NCI-H2227 (cell line): ENCODE data around the gene SAG.
"Not testable (repeated sequence)": the region's sequence is repeated elsewhere in the genome, so short reads cannot be mapped to it uniquely, and the experiment has no call there.

ENCODE experiments used
- DNase-seq: peaks from one replicate; lab custom pipeline; 2025; ENCODE audit not compliant: unreplicated experiment; lab: John Stamatoyannopoulos, UW

The SAG gene

GRCh38 chr2:233354500-233354924 is 46.9 kb downstream of the SAG start:
- no peak for DNase-seq

DNA sequence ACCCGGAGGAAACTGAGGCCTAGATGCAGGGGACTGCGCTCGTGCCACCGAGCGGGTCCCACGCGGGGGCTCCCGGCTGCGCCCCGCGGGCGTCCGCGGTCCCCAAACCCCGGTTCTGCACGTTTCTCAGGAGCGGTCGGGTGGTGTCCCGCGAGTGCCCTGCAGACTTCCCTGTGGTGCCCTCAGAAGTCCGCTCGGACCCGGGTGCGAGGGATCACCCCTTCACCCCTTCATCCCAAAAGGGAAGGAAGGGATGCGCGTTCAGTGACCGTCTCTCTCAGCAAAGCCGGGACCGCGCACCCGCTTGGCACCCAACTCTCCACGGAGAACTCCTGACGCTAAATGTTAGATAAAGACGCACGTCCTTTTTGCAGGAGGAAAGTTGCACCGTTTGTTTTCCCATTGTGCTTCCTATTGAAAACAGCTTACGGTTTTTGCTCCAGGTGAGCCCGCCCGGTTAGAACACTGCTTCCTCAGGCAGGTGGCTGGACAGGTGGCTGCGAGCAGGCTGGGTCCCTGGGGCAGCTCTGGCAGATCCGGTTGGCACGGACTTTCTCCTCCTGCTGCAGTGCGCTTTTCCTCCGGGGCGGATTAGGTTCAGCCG is 47.5 kb downstream of the SAG start:
- DNase-seq: no peak

DNA sequence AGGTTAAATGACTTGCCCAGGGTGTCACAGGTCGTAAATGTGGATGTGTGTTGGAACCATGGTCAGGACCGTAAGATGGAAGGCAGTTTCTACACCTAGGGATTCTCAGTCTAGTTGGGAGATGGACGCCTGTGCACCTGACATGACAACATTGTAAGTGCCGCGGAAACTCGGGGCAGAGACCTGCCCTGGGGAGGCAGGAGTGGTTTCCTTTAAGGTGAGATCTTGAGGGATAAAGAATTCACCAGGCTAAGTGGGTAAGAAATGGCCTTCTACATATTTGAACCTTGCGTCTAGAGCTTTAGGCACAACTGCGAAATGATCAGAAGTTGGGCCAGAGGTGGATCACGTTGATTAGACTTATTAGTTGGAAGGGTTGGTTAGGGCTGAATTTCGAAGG is 48.3 kb downstream of the SAG start:
- DNase-seq: no peak

DNA sequence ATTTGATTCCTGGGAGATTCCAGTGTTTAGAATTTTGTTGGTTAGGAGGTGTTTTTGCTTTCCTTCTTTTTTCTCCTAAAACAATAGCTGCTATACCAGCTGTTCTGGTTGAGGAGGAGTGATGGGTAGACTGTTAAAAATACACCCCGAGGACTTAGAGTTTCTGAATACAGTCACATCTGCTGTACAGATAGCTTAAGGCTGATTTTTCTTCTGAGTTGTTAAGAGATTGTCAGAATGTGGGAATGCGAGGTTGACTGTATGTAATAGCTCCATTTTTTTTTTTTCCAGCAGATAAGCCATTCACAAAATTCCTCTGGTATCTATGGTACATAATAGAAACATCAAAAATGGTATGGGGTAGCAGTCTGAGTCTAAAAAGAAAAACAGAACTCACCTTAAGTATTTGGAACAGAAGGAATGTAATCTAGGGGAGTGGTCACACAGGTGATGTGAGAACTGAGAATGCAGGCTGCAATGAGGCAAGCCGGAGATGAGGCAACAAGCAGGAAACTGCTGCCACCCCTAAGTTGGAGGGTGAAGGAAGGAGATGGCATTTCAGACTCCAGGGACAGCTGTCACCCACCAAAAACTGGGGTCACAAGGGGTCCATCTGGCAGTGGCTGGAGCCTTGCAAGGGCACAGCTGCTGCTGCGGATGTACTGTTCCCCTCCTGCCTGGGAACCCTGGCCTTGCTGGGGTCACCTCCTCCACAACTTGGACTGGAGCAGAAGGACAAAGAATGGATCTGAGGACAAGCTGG is 49.1 kb downstream of the SAG start:
- no peak for DNase-seq

DNA sequence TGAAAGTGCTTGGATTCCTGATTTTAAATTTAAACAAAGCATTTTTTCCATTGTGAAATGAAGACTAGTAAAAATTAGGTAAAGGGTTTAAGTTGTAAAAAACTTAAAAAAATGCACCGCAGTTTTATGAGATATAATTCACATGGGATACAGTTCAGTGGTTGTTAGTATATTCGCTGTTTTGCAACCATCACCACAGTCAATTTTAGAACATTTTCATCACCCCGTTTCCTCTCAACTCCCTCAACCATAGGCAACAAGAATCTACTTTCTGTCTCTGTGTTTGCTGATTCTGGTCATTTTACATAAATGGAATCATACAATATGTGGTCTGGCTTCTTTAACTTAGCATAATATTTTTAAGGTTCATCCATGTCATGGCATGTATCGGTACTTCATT is 50.7 kb downstream of the SAG start:
- no peak for DNase-seq

DNA sequence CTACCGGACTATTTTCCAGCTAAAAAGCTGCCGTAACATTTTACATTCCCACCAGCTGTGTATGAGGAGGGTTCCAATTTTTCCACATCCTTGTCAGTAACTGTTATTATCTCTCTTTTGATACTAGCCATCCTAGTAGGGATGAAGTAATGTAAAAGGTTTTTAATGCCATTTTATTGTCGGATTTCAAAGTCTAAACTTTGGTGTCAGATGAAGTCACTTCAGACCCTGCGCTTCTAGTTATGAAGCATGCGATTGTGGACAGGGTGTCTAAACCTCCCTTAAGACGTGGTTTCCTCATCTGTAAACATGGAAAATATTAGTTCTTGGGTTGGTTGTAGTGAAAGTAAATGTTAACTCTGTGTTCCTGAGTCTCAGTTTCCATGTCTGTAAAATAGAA is 51.3 kb downstream of the SAG start:
- DNase-seq: no peak

DNA sequence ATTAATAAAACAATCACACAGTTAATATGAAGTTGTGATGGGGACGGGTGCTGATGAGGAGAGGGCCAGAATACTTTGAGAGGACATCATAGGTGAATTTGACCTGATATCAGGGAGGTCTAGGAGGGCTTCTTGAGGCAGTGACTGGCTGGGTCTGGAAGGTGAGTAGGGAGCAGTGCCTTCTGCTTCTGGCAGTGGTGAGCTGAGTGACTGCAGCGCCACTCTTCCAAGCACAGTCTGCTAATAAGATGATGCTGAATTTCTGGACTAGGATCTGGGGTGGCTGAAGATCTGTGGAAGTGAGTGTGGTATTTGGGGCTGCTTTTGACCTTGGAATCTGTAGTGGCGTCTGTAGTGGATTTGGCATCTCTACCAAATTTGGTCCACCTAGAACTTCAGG is 52.2 kb downstream of the SAG start:
- DNase-seq: no peak

- no peak for DNase-seq
Measured at GRCh38 chr2:233360771-233361176, 53.2 kb downstream of the SAG start.

- DNase-seq: no peak
Measured at GRCh38 chr2:233361297-233361696, 53.7 kb downstream of the SAG start.

DNA sequence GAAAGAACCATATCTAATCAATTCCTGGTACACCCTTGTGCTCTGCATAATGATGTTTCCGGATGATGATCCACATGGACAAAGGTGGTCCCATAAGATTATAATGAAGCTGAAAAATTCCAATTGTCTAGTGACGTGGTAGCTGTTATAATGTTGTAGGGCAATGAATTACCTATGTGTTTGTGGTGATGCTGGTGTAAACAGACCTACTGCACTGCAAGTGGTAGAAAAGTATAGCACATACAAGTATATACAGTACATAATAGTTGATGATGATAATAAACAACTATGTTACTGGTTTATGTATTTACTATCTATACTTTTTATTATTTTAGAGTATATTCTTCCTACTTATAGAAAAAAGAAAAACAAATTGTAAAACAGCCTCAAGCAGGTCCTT is 55.1 kb downstream of the SAG start:
- DNase-seq: no peak

- DNase-seq: no peak
Measured at GRCh38 chr2:233363744-233364235, 56.2 kb downstream of the SAG start.

DNA sequence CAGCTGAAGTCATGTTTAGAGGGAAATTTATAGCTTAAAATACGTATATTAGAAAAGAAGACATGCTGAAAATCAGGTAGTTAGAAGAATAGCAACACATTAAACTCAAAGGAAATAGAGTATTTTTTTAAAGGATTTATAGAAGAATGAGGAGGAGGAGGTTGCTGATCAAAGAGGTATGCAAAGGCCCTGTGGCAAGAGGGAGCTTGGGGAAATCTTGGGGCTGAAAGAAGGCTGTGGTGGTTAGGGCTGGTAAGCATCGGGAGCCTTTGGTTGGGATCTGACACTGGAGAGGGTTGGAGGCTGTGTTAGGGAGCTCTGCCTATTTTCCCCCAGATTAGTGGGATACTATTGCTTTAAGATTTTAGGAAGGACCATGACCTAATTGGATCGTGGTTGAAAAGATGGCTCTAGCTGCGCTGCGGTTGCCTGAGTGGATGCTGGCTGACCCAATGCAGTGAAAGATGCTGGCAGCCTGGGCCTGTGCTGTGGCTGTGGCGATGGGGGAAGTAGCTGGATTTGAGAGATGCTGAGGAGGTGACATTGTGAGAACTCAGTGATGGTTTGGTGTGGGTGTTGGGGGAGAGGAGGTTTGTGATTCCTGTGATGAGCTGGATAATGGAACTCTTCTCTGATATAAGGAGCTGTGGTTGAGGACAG is 58.4 kb downstream of the SAG start:
- DNase-seq: no peak

DNA sequence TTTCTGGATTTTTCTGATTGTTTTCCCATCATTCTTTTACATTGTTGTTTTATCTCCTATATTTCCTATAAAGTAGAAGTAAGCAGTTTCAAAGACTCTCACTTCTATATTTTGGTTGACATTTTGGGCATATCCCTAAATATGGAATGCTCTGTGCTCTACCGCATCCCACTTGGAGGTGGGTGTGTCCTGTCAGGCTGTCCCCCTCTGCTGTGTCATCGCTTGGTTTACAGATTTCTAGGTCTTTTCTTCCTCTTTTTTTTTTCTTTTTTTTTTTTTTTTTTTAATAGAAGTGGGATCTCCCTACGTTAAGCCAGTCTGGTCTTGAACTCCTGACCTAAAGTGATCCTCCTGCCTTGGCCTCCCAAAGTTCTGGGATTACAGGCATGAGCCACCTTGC is 60.0 kb downstream of the SAG start:
- DNase-seq: no peak

GRCh38 chr2:233368756-233369155 is 61.1 kb downstream of the SAG start:
- DNase-seq: no peak

DNA sequence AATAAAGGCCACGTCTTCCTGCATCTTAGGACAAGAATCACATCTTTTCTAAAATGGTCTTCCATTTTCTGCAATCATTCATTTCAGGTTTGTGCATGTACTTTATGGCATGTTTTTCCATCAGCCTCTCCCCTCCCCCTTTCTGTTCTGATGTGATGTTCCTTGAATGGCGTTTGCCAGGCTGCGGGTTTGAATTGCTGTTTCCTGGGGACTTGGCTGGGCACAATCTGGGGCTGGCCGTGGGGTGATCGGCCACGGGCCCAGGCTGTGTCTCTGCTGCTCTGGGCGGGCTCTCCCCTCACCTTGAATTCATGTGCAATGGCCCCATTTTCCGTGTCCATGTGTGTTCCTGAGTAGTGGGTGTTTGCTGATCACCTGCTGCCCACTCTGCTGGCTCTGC is 61.8 kb downstream of the SAG start:
- no peak for DNase-seq

DNA sequence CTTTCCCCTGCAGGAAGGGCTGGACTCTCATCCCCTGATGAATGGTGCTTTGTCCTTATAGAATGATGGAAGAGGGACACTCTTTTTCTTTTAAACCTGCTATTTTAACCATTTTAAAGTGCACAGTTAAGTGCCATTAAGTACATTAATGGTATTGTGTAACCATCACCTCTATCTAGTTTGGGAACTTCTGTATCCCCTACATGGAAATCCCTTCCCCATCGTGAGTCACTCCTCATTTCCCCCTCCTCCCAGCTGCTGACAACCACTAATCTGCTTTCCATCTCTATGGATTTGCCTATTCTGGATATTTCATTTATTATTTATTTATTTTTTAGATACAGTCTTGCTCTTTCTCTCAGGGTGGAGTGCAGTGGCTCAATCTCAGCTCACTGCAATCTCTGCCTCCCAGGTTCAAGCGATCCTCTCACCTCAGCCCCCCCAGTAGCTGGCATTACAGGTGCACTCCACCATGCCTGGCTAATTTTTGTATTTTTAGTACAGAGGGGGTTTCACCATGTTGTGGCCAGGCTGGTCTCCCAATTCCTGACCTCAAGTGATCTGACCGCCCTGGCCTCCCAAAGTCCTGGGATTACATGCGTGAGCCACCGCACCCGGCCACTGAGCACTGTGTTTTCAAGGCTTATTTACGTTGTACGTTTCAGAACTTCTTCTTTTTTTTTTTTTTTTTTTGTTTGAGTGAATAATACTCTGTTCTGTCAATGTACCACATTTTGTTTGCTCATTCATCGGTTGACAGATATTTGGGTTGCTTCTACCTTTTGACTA is 62.5 kb downstream of the SAG start:
- no peak for DNase-seq

DNA sequence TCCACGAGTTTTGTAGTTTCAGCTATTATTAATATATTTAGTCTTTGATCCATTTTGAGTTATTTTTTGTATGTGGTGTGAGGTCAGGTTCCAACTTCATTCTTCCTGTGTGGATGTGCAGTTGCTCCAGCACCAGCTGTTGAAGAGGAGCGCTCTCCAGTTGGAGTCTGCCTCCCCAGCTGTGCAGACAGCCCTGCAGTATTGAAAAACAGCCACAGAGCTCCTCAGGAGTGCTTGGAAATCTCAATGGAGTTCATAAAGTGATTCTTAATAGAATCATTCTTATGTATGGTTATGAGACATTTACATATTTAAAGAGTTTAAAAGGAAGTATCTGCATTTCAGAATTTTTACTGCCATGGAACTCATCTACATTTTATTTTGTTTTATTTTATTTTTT is 64.0 kb downstream of the SAG start:
- no peak for DNase-seq

DNA sequence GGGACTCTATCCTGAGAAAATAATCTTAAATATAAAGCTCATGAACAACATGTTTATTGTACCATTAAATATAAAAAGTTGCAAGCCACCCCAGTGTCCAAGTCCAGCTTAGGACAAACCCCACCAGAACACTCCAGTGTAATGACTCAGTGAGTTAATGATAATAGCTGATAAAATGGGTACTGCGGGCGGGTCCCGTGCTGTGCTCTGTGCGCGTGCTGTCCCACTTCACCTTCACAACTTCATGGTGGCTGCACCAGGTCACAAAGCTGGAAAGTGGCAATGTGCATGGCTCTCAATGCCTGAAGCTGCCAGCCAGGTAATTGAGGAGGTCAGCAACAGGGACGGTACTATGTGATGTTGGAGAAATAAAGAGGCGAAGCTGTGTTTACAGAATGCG is 65.2 kb downstream of the SAG start:
- DNase-seq: no peak

DNA sequence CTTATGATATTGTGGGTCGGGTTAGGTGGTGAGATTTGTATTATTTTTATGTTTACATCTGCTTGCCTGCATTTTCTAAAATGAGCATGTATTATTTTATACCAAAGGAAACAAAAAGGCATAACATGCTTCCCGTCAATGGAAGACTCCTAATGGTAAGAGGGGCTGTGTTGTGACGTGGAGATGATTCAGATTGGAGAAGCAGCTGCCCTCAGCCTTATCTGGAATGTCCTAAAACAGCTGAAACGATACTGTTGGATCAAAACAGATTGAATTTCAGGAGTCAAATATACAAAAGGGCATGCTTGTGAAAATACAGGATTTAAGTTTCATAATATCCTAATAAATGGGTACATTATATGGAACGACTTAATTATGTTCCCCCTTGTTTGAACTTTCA is 65.7 kb downstream of the SAG start:
- no peak for DNase-seq

DNA sequence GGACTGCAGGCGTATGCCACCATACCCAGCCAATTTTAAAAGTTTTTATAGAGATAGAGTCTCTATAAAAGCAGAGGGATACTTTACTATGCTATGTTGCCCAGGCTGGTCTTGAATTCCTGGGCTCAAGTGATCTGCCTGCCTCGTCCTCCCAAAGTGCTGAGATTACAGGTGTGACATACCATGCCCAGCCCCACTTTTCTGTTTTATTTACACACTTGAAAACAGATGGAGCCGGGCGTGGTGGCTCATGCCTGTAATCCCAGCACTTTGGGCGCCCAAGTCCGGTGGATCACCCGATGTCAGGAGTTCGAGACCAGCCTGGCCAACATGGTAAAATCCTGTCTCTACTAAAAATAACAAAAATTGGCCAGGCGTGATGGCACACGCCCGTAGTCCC is 67.2 kb downstream of the SAG start:
- DNase-seq: not testable (repeated sequence)

DNA sequence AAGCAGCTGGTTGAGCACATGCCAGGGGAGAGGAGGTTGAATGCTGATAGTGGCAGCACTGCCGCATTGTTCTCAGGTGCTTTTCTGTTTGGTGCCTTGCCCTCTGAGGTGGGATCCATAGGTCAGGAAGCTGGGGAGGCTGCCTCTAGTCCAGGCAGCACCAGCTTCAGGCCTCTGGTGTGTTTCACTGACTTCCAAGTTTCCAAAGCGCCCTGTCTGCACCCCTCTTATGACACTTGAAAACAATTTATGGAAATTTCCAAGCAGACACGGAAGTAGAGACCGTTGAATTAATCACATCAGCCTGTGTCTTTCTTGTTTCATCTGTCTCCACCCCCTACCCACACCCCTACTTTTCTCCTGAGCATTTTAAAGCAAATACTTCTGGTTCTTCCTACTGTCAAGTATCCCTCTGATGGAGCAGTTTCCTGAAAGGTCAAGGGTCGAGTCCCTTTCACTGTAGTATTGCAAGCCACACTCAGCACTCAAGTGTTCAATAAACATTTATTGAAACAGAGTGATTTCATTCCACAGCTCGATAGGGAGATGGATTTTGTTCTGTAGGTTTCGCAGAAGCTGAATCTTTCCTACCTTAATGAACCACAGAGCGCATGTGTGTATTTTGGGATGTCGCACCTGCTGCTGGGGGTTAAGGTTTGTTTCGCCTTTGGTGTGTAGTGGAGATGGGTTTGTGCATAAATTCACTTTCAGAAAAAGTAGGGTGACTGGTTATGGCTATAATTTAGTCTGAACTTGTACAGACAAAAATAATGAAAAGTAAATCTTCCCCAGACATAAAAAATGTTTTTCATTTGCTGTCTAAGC is 68.1 kb downstream of the SAG start:
- no peak for DNase-seq
